Astrocyte (in vitro differentiated cells and primary cell): ENCODE measurements around the gene CCDC12.

Source experiments
- CTCF ChIP-seq: IDR thresholded peaks from 2 replicates; pipeline ENCODE4 v1.5.1; 2011; ENCODE audit warnings: low read depth, mild to moderate bottlenecking, inconsistent platforms, low read length, moderate library complexity; ENCODE audit not compliant: insufficient read depth
- EZH2 ChIP-seq: IDR thresholded peaks from 2 replicates; pipeline ENCODE4 v1.6.1; 2012; ENCODE audit warnings: mild to moderate bottlenecking, low read length, inconsistent platforms; ENCODE audit not compliant: insufficient read depth

GRCh38 chr3:46992231-46992630, 15.7 kb upstream of the CCDC12 start:
- TF ChIP-seq CTCF (no peak), EZH2 (no peak)
